ENCODE results near the gene KLK8. TPM values are rescaled to one million over a fixed set of nuclear protein-coding genes. Genes with fewer than 3 reads are reported as not detected.
"Not testable (repeated sequence)": the region's sequence is repeated elsewhere in the genome, so short reads cannot be mapped to it uniquely, and the experiment has no call there.

The KLK8 gene
- total RNA-seq, 2 donors from 2014 or later = not detected

DNA sequence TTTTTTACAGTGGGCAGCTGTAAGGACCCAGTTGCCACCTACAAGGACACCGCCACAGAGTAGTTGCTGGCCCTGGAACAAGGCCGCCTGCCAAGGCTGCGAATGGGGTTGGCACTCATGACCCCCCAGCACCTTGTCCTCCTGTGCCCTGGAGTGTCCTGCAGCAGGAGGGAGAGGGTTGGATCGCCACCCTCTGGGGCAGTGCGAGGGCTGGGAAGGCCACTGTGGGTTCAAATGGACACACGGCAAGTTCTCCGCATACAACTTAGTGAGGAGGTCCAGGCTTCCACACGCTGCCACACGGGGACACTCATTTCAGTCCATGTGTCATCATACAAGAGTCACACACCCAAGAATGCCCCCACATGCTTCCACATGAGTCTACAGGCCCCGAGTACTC is 978 bp downstream of the KLK8 start:
- Histone ChIP-seq H3K4me3 (no peak overlapping the region), H3K27ac (no peak overlapping the region), H3K36me3 (no peaks in the 10 kb centered on the region), H3K27me3 (replicated peaks; ENCODE audit: insufficient read depth) (no peaks in the 10 kb centered on the region), H3K4me1 (ENCODE audit: control insufficient read depth in 1 of 2, low read depth in 2 of 2) (no peaks in the 10 kb centered on the region), H3K9me3 (no peaks in the 10 kb centered on the region)
- ATAC-seq (ENCODE audit: insufficient number of reproducible peaks, low FRiP score, low read depth) (no peak), DNase-seq (ENCODE audit: low spot score) (no peak)
- TF ChIP-seq, protein P1, sequence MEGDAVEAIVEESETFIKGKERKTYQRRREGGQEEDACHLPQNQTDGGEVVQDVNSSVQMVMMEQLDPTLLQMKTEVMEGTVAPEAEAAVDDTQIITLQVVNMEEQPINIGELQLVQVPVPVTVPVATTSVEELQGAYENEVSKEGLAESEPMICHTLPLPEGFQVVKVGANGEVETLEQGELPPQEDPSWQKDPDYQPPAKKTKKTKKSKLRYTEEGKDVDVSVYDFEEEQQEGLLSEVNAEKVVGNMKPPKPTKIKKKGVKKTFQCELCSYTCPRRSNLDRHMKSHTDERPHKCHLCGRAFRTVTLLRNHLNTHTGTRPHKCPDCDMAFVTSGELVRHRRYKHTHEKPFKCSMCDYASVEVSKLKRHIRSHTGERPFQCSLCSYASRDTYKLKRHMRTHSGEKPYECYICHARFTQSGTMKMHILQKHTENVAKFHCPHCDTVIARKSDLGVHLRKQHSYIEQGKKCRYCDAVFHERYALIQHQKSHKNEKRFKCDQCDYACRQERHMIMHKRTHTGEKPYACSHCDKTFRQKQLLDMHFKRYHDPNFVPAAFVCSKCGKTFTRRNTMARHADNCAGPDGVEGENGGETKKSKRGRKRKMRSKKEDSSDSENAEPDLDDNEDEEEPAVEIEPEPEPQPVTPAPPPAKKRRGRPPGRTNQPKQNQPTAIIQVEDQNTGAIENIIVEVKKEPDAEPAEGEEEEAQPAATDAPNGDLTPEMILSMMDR (IDR thresholded peaks at IDR 0.05) = no peak

DNA sequence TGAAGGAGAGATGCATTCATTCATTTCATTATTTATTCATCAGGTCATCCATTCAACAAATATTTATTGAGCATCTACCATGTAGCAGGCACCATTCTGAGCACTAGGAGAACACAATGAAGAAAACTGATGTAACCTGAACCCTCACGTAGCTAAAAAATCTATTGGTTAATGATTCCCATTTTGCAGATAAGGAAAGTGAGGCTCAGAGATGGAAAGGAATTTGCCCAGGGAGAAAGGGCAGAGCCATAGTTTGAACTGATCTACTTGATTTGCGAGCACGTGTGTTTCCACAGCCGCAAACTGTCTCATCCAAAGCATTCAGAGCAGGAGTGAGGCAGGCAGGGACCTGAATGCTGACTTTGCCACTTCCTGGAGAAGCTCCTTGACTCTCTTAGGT is 2.7 kb downstream of the KLK8 start:
- Histone ChIP-seq H3K9me3 (no peaks in the 10 kb centered on the region), H3K4me1 (ENCODE audit: control insufficient read depth in 1 of 2, low read depth in 2 of 2) (no peaks in the 10 kb centered on the region), H3K4me3 (no peak overlapping the region), H3K27me3 (replicated peaks; ENCODE audit: insufficient read depth) (no peaks in the 10 kb centered on the region), H3K36me3 (no peaks in the 10 kb centered on the region), H3K27ac (no peak overlapping the region)
- no peak for ATAC-seq (ENCODE audit: insufficient number of reproducible peaks, low FRiP score, low read depth)
- TF ChIP-seq, protein P1 (IDR thresholded peaks at IDR 0.05) = no peak
- no peak for DNase-seq (ENCODE audit: low spot score)

DNA sequence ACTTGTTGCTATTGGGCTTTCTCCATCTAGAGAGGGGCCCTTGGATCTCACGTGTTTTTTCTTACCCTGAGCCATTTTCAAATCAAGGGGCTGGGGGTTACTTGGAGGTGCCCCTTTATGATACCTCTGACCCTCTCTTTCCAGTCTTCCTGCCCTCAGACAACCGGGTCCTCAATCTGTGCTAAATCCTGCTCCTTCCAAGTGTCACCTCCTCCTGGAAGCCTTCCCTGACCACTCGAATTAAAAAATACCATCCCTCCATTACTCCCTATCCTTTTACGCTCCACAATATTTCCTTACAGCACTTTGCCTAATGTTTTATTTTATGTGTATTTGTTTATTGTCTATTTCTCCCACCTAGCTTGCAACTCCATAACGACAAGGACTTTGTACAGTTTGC is 3.3 kb downstream of the KLK8 start:
- Histone ChIP-seq H3K9me3 (no peaks in the 10 kb centered on the region), H3K27me3 (replicated peaks; ENCODE audit: insufficient read depth) (no peaks in the 10 kb centered on the region), H3K4me3 (no peak overlapping the region), H3K36me3 (no peaks in the 10 kb centered on the region), H3K27ac (no peak overlapping the region), H3K4me1 (ENCODE audit: control insufficient read depth in 1 of 2, low read depth in 2 of 2) (no peaks in the 10 kb centered on the region)
- DNase-seq (ENCODE audit: low spot score) = no peak
- TF ChIP-seq, protein P1 (IDR thresholded peaks at IDR 0.05) = no peak
- no peak for ATAC-seq (ENCODE audit: insufficient number of reproducible peaks, low FRiP score, low read depth)

DNA sequence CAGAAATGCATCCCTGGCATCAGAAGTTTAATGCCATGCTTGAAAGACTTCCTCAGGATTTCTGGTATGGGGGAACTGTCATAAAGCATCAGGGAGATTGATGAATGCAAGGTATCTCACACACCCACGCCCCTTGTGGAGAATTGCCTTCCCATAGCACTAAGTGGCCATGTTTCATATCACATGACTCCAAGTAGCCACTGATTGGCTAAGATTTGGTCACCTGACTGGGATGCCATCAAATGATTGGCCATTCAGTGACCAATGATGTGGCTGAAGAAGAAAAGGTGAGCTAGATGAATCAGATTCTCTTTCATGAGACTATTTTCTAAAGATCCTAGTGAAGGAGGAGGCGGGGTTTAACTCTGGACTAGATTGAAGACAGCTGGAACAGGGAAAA is 7.3 kb downstream of the KLK8 start:
- no peaks in the 10 kb centered on the region for H3K36me3 ChIP-seq
- ATAC-seq (ENCODE audit: insufficient number of reproducible peaks, low FRiP score, low read depth) = no peak
- TF ChIP-seq, protein P1 (IDR thresholded peaks at IDR 0.05) = no peak
- no peaks in the 10 kb centered on the region for H3K4me1 ChIP-seq (ENCODE audit: control insufficient read depth in 1 of 2, low read depth in 2 of 2)
- H3K9me3 ChIP-seq = no peaks in the 10 kb centered on the region
- H3K27me3 ChIP-seq (replicated peaks; ENCODE audit: insufficient read depth) = no peaks in the 10 kb centered on the region
- no peak overlapping the region for H3K27ac ChIP-seq
- no peak overlapping the region for H3K4me3 ChIP-seq
- no peak for DNase-seq (ENCODE audit: low spot score)

DNA sequence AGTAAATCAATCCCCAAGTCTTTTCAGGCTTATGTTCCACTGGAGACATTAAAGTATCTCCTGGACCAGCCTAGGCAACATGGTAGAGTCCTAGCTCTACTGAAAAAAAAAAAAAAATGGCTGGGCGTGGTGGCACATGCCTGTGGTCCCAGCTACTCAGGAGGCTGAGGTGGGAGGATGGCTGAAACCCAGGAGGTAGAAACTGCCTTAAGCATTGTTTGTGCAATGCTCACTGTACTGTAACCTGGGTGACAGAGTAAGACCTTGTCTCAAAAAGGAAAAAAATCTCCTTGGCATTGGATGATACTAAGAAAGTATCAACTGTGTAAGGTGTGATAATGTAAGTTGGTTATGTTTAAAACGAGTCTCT is 8.8 kb downstream of the KLK8 start:
- Histone ChIP-seq H3K27me3 (replicated peaks; ENCODE audit: insufficient read depth) (no peaks in the 10 kb centered on the region), H3K9me3 (no peaks in the 10 kb centered on the region), H3K4me1 (ENCODE audit: control insufficient read depth in 1 of 2, low read depth in 2 of 2) (no peaks in the 10 kb centered on the region), H3K27ac (no peak overlapping the region), H3K4me3 (no peak overlapping the region), H3K36me3 (no peaks in the 10 kb centered on the region)
- TF ChIP-seq, protein P1 (IDR thresholded peaks at IDR 0.05) = no peak
- ATAC-seq (ENCODE audit: insufficient number of reproducible peaks, low FRiP score, low read depth) (no peak), DNase-seq (ENCODE audit: low spot score) (no peak)

DNA sequence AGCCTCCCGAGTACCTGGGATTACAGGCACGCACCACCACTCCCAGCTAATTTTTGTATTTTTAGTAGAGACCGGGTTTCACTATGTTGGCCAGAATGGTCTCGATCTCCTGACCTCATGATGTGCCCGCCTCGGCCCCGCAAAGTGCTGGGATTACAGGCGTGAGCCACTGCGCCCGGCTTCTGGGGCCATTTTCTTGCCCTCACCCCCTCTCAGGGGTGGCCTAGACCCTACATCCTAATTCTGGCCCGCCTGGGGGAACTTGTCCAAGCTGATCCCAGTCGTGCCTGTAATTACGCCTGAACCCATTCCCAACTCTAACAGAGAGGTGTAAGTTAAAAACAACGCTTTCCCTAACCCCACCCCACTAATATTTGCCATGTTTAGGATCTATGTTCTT is 17.0 kb downstream of the KLK8 start:
- not testable (repeated sequence) for H3K27ac ChIP-seq; H3K9me3 ChIP-seq; H3K4me3 ChIP-seq; H3K27me3 ChIP-seq (replicated peaks; ENCODE audit: insufficient read depth); H3K4me1 ChIP-seq (ENCODE audit: control insufficient read depth in 1 of 2, low read depth in 2 of 2); H3K36me3 ChIP-seq; ATAC-seq (ENCODE audit: insufficient number of reproducible peaks, low FRiP score, low read depth); DNase-seq (ENCODE audit: low spot score)
